ENCODE data around the gene ACSS2. TPM values are rescaled to one million over a fixed set of nuclear protein-coding genes. Genes with fewer than 3 reads are reported as not detected.

ACSS2 gene
- total RNA-seq, 1 donor from 2014 or later, result 218 TPM

Other genes starting within 250 kb of the ACSS2 start
- 9.8 TPM for gene PIGU, start 199.5 kb upstream of the ACSS2 start, total RNA-seq
- gene TP53INP2, start 172.3 kb upstream of the ACSS2 start, total RNA-seq, result 3.8 TPM
- gene NCOA6, start 51.0 kb upstream of the ACSS2 start, total RNA-seq, result 14.5 TPM
- gene GGT7, start 3.8 kb upstream of the ACSS2 start, total RNA-seq, result 7.0 TPM
- 26.5 TPM for gene GSS, start 79.2 kb downstream of the ACSS2 start, total RNA-seq
- gene MYH7B, start 79.3 kb downstream of the ACSS2 start, total RNA-seq, result 3.1 TPM
- gene TRPC4AP, start 216.2 kb downstream of the ACSS2 start, total RNA-seq, result 44.6 TPM